HAP-1 (cell line): ENCODE results near the gene DNAJC30.
"Not testable (repeated sequence)": the region's sequence is repeated elsewhere in the genome, so short reads cannot be mapped to it uniquely, and the experiment has no call there.

Experiments
- DNase-seq, 2 experiments: peaks; one replicate each; pipeline ENCODE4 v3.0.0-alpha.2; 2016 to 2020; ENCODE audit warnings: low spot score in 2 of 2
- H3K27me3 ChIP-seq: fragments of 250-450 bp; sonication (Bioruptor Pico); 2 replicates; pipeline ENCODE4 v1.5.1; 2020; ENCODE audit warnings: low read depth, mild to moderate bottlenecking, moderate library complexity
- H3K36me3 ChIP-seq: fragments of 250-450 bp; sonication (Bioruptor Pico); replicated peaks from 2 replicates; pipeline ENCODE4 v1.5.1; 2020; ENCODE audit warnings: mild to moderate bottlenecking
- H3K4me1 ChIP-seq: fragments of 250-450 bp; sonication (Bioruptor Pico); 2 replicates; pipeline ENCODE4 v1.5.1; 2020; ENCODE audit warnings: mild to moderate bottlenecking
- H3K4me3 ChIP-seq: fragments of 250-450 bp; sonication (Bioruptor Pico); 2 replicates; pipeline ENCODE4 v1.5.1; 2020; ENCODE audit warnings: mild to moderate bottlenecking, moderate library complexity
- H3K9me3 ChIP-seq: fragments of 250-450 bp; sonication (Bioruptor Pico); 2 replicates; pipeline ENCODE4 v1.5.1; 2020; ENCODE audit warnings: mild to moderate bottlenecking, moderate library complexity
- in situ Hi-C: fragments of 300-500 bp; cut with MboI; formaldehyde crosslinking; loops from 3 replicates; pipeline ENCODE4 v1.14.3; 2020; ENCODE audit warnings: low sequenced_read_pairs, inconsistent platforms, mixed read lengths

The DNAJC30 gene

GRCh38 chr7:73683788-73684693, 788 bp upstream of the DNAJC30 start:
- DNase-seq = no peak
- in situ Hi-C loops = no loop called here
- Histone ChIP-seq H3K9me3 (no peaks in the 10 kb centered on the region), H3K4me3 (peak overlapping the region; percentile 99), H3K27me3 (no peaks in the 10 kb centered on the region), H3K4me1 (peaks cover 10% of the 10 kb centered on the region), H3K36me3 (peaks cover 38% of the 10 kb centered on the region)

GRCh38 chr7:73682745-73683055, 553 bp downstream of the DNAJC30 start:
- Histone ChIP-seq H3K27me3 (no peaks in the 10 kb centered on the region), H3K36me3 (peaks cover 28% of the 10 kb centered on the region), H3K4me1 (peaks cover 10% of the 10 kb centered on the region), H3K9me3 (no peaks in the 10 kb centered on the region), H3K4me3 (peak overlapping the region; percentile 99)
- DNase-seq = no peak
- in situ Hi-C loops = no loop called here

- in situ Hi-C loops = no loop called here
- Histone ChIP-seq H3K36me3 (peaks cover 15% of the 10 kb centered on the region), H3K9me3 (no peaks in the 10 kb centered on the region), H3K4me3 (peak overlapping the region; percentile 99), H3K4me1 (peaks cover 10% of the 10 kb centered on the region), H3K27me3 (no peaks in the 10 kb centered on the region)
- no peak for DNase-seq
Observed at GRCh38 chr7:73681031-73681430, 2.2 kb downstream of the DNAJC30 start.

GRCh38 chr7:73680501-73680900, 2.8 kb downstream of the DNAJC30 start:
- Histone ChIP-seq H3K9me3 (no peaks in the 10 kb centered on the region), H3K4me3 (no peak overlapping the region), H3K4me1 (peaks cover 10% of the 10 kb centered on the region), H3K36me3 (peaks cover 14% of the 10 kb centered on the region), H3K27me3 (no peaks in the 10 kb centered on the region)
- DNase-seq = no peak
- in situ Hi-C loops = no loop called here

GRCh38 chr7:73679709-73680108, 3.5 kb downstream of the DNAJC30 start:
- in situ Hi-C loops = no loop called here
- peaks cover 10% of the 10 kb centered on the region for H3K4me1 ChIP-seq

GRCh38 chr7:73678862-73679261, 4.4 kb downstream of the DNAJC30 start:
- peaks cover 10% of the 10 kb centered on the region for H3K4me1 ChIP-seq
- H3K36me3 ChIP-seq = peaks cover 13% of the 10 kb centered on the region
- DNase-seq = no peak
- no peaks in the 10 kb centered on the region for H3K27me3 ChIP-seq
- in situ Hi-C loops = no loop called here
- H3K9me3 ChIP-seq = no peaks in the 10 kb centered on the region
- no peak overlapping the region for H3K4me3 ChIP-seq

More at GRCh38 chr7:73679709-73680108, 3.5 kb downstream of the DNAJC30 start:
- Histone ChIP-seq H3K36me3 (peaks cover 14% of the 10 kb centered on the region), H3K27me3 (no peaks in the 10 kb centered on the region), H3K4me3 (no peak overlapping the region), H3K9me3 (no peaks in the 10 kb centered on the region)
- no peak for DNase-seq

GRCh38 chr7:73676062-73676461, 7.2 kb downstream of the DNAJC30 start:
- H3K4me3 ChIP-seq, H3K4me1 ChIP-seq, H3K27me3 ChIP-seq, DNase-seq, in situ Hi-C loops, H3K9me3 ChIP-seq: not testable (repeated sequence)
- H3K36me3 ChIP-seq = peaks cover 12% of the 10 kb centered on the region

- no peak for DNase-seq
- no peaks in the 10 kb centered on the region for H3K27me3 ChIP-seq
- H3K36me3 ChIP-seq = peaks cover 8% of the 10 kb centered on the region; the same call in 1 of the 2 replicates
- in situ Hi-C loops = no loop called here
- H3K4me1 ChIP-seq = no peaks in the 10 kb centered on the region; the same call in 1 of the 2 replicates
- no peak overlapping the region for H3K4me3 ChIP-seq
- no peaks in the 10 kb centered on the region for H3K9me3 ChIP-seq
Observed at GRCh38 chr7:73674468-73675124, 8.7 kb downstream of the DNAJC30 start.

- no peak overlapping the region for H3K4me3 ChIP-seq
- H3K9me3 ChIP-seq = no peaks in the 10 kb centered on the region
- no peak for DNase-seq
- H3K4me1 ChIP-seq = no peaks in the 10 kb centered on the region
- in situ Hi-C loops = no loop called here
- no peaks in the 10 kb centered on the region for H3K27me3 ChIP-seq
- peaks cover 3% of the 10 kb centered on the region; the same call in 1 of the 2 replicates for H3K36me3 ChIP-seq
Observed at GRCh38 chr7:73671857-73672445, 11.3 kb downstream of the DNAJC30 start.

GRCh38 chr7:73671322-73671661, 12.0 kb downstream of the DNAJC30 start:
- H3K4me1 ChIP-seq = no peaks in the 10 kb centered on the region
- no peak for DNase-seq

GRCh38 chr7:73669858-73670385, 13.3 kb downstream of the DNAJC30 start:
- in situ Hi-C loops = no loop called here
- Histone ChIP-seq H3K27me3 (0 out of 2 replicates have a peak, but pooled peaks cover 3% of the 10 kb centered on the region), H3K9me3 (no peaks in the 10 kb centered on the region), H3K4me1 (no peaks in the 10 kb centered on the region), H3K4me3 (no peak overlapping the region), H3K36me3 (peaks cover 3% of the 10 kb centered on the region; the same call in 1 of the 2 replicates)
- DNase-seq = no peak

More at GRCh38 chr7:73671322-73671661, 12.0 kb downstream of the DNAJC30 start:
- no peaks in the 10 kb centered on the region for H3K9me3 ChIP-seq
- peaks cover 3% of the 10 kb centered on the region; the same call in 1 of the 2 replicates for H3K36me3 ChIP-seq
- 0 out of 2 replicates have a peak, but pooled peaks cover under 1% of the 10 kb centered on the region for H3K27me3 ChIP-seq
- no peak overlapping the region for H3K4me3 ChIP-seq
- in situ Hi-C loops = no loop called here

- no peaks in the 10 kb centered on the region; the same call in 1 of the 2 replicates for H3K4me1 ChIP-seq
- H3K36me3 ChIP-seq = peaks cover 3% of the 10 kb centered on the region; the same call in 1 of the 2 replicates
- H3K27me3 ChIP-seq = 0 out of 2 replicates have a peak, but pooled peaks cover 3% of the 10 kb centered on the region
- H3K9me3 ChIP-seq = no peaks in the 10 kb centered on the region
- no peak for DNase-seq
- no peak overlapping the region for H3K4me3 ChIP-seq
- in situ Hi-C loops = no loop called here
Observed at GRCh38 chr7:73669288-73669701, 14.0 kb downstream of the DNAJC30 start.

- no peaks in the 10 kb centered on the region for H3K9me3 ChIP-seq
- H3K36me3 ChIP-seq = peaks cover 3% of the 10 kb centered on the region; the same call in 1 of the 2 replicates
- H3K4me1 ChIP-seq = no peaks in the 10 kb centered on the region; the same call in 1 of the 2 replicates
- in situ Hi-C loops = no loop called here
- no peak for DNase-seq
- H3K4me3 ChIP-seq = peak overlapping the region; percentile 51
- H3K27me3 ChIP-seq = 0 out of 2 replicates have a peak, but pooled peaks cover 3% of the 10 kb centered on the region
Observed at GRCh38 chr7:73668886-73669230, 14.4 kb downstream of the DNAJC30 start.
